Brain microvascular endothelial cell (primary cell): Measurements from ENCODE around the gene RHOXF2.

Experiments used
- DNase-seq: peaks from one replicate; pipeline ENCODE4 v3.0.0-alpha.2; 2020
- H3K27ac ChIP-seq: fragments of 250-450 bp; sonication (Bioruptor Pico); 2 replicates; pipeline ENCODE4 v1.5.1; 2020; ENCODE audit warnings: mild to moderate bottlenecking, moderate library complexity
- H3K27me3 ChIP-seq: fragments of 250-450 bp; sonication (Bioruptor Pico); replicated peaks from 2 replicates; pipeline ENCODE4 v1.5.1; 2020; ENCODE audit warnings: mild to moderate bottlenecking
- H3K36me3 ChIP-seq: fragments of 250-450 bp; sonication (Bioruptor Pico); replicated peaks from 2 replicates; pipeline ENCODE4 v1.5.1; 2020; ENCODE audit warnings: mild to moderate bottlenecking
- H3K4me3 ChIP-seq: 2 replicates; pipeline ENCODE4 v1.5.1; 2011; ENCODE audit warnings: low read depth, mild to moderate bottlenecking, control low read depth, low read length, moderate library complexity
- in situ Hi-C: cut with HindIII; loops from 2 replicates; pipeline ENCODE4 v1.10.0; 2017; ENCODE audit warnings: low sequenced_read_pairs, low pct_ligation_motif_present
- TF ChIP-seq, protein P1 (sequence below): IDR thresholded peaks from 2 replicates; pipeline ENCODE4 v1.5.1; 2011; ENCODE audit warnings: low read depth, mild to moderate bottlenecking, moderate library complexity, low read length, control low read depth, inconsistent platforms; ENCODE audit errors: missing control alignments

The RHOXF2 gene

DNA sequence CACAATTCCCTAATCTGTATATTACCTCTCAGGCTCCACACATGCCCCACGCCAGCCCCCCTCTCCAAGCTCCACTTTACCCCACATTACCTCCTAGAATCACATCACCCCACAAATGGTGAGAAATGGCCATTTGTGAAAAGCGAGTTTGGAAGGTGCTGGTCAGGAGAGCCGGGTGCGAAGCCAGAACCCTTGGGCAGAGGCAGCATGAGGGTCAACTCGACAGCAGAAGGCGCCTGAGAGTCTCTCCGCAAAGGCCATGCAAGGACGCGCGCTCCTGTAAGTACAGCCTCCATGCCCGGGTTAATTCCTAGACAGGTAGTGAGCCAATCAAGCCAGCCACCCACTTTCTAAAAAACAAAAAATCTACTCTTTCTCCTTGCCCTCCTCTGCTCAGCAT lies 42.4 kb downstream of the RHOXF2 start:
- in situ Hi-C loops: no loop called here
- TF ChIP-seq, protein P1, sequence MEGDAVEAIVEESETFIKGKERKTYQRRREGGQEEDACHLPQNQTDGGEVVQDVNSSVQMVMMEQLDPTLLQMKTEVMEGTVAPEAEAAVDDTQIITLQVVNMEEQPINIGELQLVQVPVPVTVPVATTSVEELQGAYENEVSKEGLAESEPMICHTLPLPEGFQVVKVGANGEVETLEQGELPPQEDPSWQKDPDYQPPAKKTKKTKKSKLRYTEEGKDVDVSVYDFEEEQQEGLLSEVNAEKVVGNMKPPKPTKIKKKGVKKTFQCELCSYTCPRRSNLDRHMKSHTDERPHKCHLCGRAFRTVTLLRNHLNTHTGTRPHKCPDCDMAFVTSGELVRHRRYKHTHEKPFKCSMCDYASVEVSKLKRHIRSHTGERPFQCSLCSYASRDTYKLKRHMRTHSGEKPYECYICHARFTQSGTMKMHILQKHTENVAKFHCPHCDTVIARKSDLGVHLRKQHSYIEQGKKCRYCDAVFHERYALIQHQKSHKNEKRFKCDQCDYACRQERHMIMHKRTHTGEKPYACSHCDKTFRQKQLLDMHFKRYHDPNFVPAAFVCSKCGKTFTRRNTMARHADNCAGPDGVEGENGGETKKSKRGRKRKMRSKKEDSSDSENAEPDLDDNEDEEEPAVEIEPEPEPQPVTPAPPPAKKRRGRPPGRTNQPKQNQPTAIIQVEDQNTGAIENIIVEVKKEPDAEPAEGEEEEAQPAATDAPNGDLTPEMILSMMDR: no peak

DNA sequence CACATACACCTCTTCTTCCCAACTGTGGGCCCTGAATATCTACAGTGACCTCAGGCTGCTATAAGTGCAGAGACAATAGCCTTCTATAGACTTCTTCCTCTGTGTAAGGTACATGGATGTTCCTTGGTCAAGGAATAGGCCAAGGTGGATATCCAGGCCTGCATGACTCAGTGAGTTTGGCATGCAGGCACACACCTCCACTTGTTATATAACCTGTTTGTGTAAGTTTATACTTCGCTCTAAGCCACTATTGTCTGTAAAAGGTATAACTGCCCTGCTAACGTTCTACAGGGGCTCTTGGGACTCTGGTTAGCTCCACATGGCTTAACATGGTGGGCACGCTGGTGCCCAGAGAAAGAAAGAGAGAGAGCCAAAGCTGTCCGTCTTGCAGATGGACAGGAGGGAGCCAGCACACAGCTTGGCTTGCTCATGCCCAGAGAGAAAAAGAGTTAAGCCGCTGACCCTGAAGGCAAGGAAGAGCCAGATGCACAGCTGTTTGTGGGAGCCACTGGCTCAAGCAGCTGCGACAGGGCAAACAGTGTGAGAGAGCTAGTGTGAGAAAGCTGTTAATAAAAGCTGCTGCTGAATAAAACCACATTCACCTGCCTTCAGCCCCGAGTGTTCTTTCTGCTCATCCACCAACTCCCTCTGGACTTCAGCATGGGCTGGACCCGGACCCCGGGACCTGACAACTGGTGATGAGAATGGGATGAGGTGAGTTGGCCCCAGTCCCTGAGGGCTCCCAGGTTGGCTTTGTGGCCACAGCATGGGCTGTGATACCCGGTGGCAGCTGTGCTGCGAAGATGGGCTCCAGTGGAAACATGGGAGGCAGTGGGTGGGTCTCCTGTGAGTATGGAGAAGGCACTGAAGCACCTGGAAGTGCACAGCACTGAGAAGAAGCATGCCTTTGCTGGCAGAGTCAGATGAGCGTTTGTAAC lies 47.7 kb downstream of the RHOXF2 start:
- no peak for DNase-seq
- no peak overlapping the region for H3K27ac ChIP-seq
- no peaks in the 10 kb centered on the region for H3K36me3 ChIP-seq
- no peak overlapping the region for H3K4me3 ChIP-seq
- in situ Hi-C loops: no loop called here
- TF ChIP-seq, protein P1: no peak
- H3K27me3 ChIP-seq: no peaks in the 10 kb centered on the region

More for the DNA sequence above, 42.4 kb downstream of the RHOXF2 start:
- H3K27ac ChIP-seq: no peak overlapping the region
- H3K36me3 ChIP-seq: no peaks in the 10 kb centered on the region
- no peak for DNase-seq
- no peak overlapping the region for H3K4me3 ChIP-seq
- H3K27me3 ChIP-seq: no peaks in the 10 kb centered on the region

DNA sequence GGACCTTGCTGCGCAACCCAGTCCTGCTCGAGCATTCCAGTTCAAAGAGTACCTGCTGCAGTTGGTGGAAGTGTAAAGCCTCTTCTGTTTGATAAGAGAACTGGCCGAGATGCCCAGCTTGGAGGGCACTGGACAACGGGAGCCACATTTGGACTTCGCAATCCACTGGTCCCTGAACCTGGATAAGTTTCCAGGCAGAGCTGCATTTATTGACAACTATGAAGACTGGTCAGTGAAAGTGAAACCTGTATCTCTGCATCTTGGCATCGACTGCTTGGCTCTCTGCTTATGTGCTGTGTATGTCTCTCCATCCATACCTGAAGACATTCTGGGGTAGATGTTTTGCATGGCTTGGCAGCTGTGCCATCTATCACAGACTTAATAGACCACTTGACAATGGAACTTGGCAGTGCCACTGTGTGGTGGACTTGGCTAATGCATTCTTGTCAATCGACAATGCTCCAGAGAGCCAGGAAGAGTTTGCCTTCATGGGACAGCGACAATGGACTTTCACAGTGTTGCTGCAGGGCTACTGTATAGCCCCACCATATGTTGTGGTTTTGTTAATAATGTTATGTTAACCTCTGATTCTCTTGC lies 48.7 kb downstream of the RHOXF2 start:
- in situ Hi-C loops: no loop called here
- Histone ChIP-seq H3K4me3 (no peak overlapping the region), H3K36me3 (no peaks in the 10 kb centered on the region), H3K27ac (no peak overlapping the region), H3K27me3 (no peaks in the 10 kb centered on the region)
- TF ChIP-seq, protein P1: no peak
- no peak for DNase-seq

DNA sequence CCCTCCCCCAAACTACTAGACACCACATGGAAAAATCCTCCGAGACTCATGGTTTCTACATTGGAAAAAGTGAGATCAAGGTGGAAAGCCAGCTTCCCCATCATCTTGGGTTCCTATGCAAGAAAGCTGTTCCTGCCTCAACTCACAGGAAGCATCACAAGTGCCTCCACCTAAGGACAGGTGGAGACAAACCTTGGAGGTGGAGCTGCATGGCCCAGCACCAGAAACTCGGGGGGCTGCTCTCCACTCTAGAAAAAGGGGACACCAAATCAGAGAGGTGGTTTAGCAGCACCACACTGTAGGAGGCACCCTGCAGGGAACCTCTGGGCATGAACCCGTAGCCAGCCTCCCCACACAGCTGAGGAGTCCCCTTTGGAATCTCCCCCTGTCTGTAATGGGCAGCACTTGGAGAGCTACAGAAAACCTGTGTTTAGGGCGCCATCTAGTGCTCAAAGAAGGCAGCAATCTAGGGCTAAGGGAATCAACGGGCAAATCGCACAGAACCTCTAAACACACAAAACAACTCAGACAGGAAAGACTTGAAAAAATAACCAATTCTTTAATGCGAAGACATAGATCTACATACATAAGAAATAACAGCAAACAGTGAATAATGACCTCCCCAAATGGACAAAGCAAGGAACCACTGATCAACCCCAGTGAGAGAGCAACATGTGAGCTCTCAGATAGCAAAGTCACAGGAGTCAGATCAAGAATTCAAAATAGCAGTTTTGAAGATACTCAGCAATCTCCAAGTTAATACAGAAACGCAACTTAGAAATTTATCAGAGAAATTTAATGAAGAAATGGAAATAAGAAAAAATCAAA lies 55.2 kb downstream of the RHOXF2 start:
- DNase-seq: peak; percentile 65

More for the DNA sequence above, 55.2 kb downstream of the RHOXF2 start:
- H3K4me3 ChIP-seq: no peak overlapping the region
- in situ Hi-C loops: no loop called here
- H3K27ac ChIP-seq: no peak overlapping the region
- TF ChIP-seq, protein P1: peak; percentile 83
- no peaks in the 10 kb centered on the region for H3K27me3 ChIP-seq
- H3K36me3 ChIP-seq: no peaks in the 10 kb centered on the region
